GM21825 (cell line): Measurements from ENCODE around the gene EBLN2.

Source experiments
- ATAC-seq: cut with Tn5 transposase; IDR thresholded peaks from one replicate; pipeline ENCODE4 v1.9.1; 2021; ENCODE audit warnings: mild to moderate bottlenecking, moderate library complexity; ENCODE audit not compliant: unreplicated experiment

The EBLN2 gene

GRCh38 chr3:73100741-73101559, 39.5 kb downstream of the EBLN2 start:
- peak; percentile 83 for ATAC-seq

- no peak for ATAC-seq
Measured at GRCh38 chr3:73101881-73102280, 40.4 kb downstream of the EBLN2 start.

GRCh38 chr3:73107215-73107614, 45.8 kb downstream of the EBLN2 start:
- ATAC-seq, result no peak

- ATAC-seq, result no peak
Measured at GRCh38 chr3:73107676-73108187, 46.3 kb downstream of the EBLN2 start.

GRCh38 chr3:73108750-73109149, 47.3 kb downstream of the EBLN2 start:
- no peak for ATAC-seq

GRCh38 chr3:73110530-73110929, 49.1 kb downstream of the EBLN2 start:
- ATAC-seq, result no peak
